Omental fat pad (tissue), 4 donors: ENCODE measurements around the gene TBXA2R. TPM values are rescaled to one million over a fixed set of nuclear protein-coding genes. Genes with fewer than 3 reads are reported as not detected.

ENCODE experiments used
- ATAC-seq: fragments of 150-250 bp; one replicate; pipeline ENCODE4 v1.9.1; 2016; ENCODE audit warnings: mild to moderate bottlenecking, moderate library complexity; ENCODE audit not compliant: low FRiP score
- DNase-seq: peaks from one replicate; pipeline ENCODE4 v3.0.0-alpha.2; 2019; ENCODE audit warnings: low spot score
- CTCF ChIP-seq, 3 donors: fragments of 450-650 bp; IDR thresholded peaks; one replicate each; pipeline ENCODE4 v1.5.1; 2016 to 2017; ENCODE audit warnings: antibody characterized with exemption in 3 of 3, mild to moderate bottlenecking in 3 of 3, moderate library complexity in 2 of 3
- total RNA-seq, 4 donors: library from RNA; depleted of rRNA; stranded (reverse); fragments of >200 nt; gene quantifications; one replicate each; pipeline ENCODE4 v1.1.0, GENCODE V29; 2016

TBXA2R gene
- total RNA-seq, 4 donors from 2014 or later: 0.65 to 1.8 (median 1.1) TPM

- DNase-seq (no peak), ATAC-seq (no peak)
- no peak for TF ChIP-seq CTCF (IDR thresholded peaks at IDR 0.05)
These were observed 1.5 kb upstream of the TBXA2R start for GRCh38 chr19:3608079-3608641.

- DNase-seq (no peak), ATAC-seq (peak; percentile 13)
- TF ChIP-seq CTCF (IDR thresholded peaks at IDR 0.05): no peak
These were observed 816 bp upstream of the TBXA2R start for GRCh38 chr19:3607303-3608078.

- DNase-seq (no peak), ATAC-seq (no peak)
- no peak for TF ChIP-seq CTCF (IDR thresholded peaks at IDR 0.05)
These were observed 443 bp downstream of the TBXA2R start for GRCh38 chr19:3606174-3606689.

- TF ChIP-seq CTCF (IDR thresholded peaks at IDR 0.05): no peak
- DNase-seq (no peak), ATAC-seq (no peak)
These were observed 905 bp downstream of the TBXA2R start for GRCh38 chr19:3605770-3606169.

GRCh38 chr19:3605361-3605760 is 1.3 kb downstream of the TBXA2R start:
- no peak for DNase-seq
- ATAC-seq: no peak
- no peak for TF ChIP-seq CTCF (IDR thresholded peaks at IDR 0.05)

GRCh38 chr19:3604987-3605343 is 1.7 kb downstream of the TBXA2R start:
- TF ChIP-seq CTCF (IDR thresholded peaks at IDR 0.05): no peak
- DNase-seq (no peak), ATAC-seq (no peak)
